Activated gamma-delta T cell treated with anti-CD3 and anti-CD28 coated beads, Interleukin-2, amount 50 U/mL, for 16 hours (primary cell): ENCODE results near the gene IBA57.

Experiments
- DNase-seq: peaks from one replicate; pipeline ENCODE4 v3.0.0-alpha.2; 2020; ENCODE audit warnings: low read depth

The IBA57 gene

DNA sequence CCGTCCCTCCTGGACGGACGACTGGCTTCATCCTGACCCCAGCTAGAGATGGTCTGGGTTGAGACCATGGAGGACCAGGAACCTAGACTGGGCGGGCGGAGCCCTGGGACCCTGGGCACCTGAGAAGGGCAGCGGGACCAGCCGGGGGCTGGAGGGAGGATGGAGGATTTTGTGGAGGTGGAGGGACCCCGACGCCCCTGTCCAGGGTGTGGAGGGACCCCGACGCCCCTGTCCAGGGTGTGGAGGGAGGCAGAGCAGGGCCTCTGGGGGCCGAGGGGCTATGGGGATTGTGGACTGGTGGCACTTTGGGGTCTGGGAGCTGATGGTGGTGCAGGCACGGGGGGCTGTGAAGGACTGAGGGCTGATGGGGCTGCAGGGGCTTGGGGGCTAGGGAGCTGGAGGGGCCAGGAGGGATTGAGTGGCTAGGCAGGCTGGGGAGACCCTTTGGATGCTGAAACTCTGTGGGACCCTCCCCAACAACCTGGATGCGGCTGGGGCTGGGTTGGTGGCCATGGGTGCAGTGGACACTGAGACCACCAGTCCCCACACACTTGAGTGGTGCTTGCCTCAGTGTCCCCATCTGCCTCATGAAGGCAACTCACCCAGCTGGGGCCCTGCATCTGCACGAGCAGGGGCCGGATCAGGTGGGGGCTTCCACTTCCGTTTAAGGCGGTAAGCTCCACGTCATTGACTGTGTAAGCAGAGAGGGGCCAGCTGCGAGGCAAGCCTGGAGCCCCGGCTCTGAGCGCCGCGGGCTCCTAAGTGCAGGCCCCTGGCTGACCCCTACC, 8.5 kb upstream of the IBA57 start:
- DNase-seq: no peak

DNA sequence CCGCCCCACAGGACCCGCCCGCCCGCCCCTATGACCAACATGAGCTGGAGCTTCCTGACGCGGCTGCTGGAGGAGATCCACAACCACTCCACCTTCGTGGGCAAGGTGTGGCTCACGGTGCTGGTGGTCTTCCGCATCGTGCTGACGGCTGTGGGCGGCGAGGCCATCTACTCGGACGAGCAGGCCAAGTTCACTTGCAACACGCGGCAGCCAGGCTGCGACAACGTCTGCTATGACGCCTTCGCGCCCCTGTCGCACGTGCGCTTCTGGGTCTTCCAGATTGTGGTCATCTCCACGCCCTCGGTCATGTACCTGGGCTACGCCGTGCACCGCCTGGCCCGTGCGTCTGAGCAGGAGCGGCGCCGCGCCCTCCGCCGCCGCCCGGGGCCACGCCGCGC, 7.9 kb upstream of the IBA57 start:
- DNase-seq: no peak

GRCh38 chr1:228158151-228159007, 7.2 kb upstream of the IBA57 start:
- no peak for DNase-seq

GRCh38 chr1:228159008-228159665, 6.5 kb upstream of the IBA57 start:
- DNase-seq: no peak

- no peak for DNase-seq
Observed at GRCh38 chr1:228160201-228160761, 5.3 kb upstream of the IBA57 start.

DNA sequence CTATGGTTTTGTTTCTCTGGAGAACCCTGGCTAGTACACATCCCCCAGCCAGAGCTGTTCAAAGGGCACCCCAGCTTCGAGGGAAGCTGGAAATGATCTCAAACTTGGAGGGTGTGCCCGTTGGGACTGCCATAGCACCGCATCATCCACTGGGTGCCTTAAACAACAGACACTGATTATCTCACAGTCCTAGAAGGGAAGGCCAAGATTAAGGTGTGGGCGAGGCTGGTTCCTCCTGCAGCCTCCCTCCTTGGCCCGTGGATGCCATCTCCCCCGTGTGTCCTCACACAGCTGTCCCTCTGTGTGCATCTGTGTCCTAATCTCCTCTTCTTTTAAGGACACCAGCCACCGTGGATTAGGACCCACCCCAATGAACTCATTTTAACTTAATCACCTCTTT, 4.2 kb upstream of the IBA57 start:
- DNase-seq: no peak

DNA sequence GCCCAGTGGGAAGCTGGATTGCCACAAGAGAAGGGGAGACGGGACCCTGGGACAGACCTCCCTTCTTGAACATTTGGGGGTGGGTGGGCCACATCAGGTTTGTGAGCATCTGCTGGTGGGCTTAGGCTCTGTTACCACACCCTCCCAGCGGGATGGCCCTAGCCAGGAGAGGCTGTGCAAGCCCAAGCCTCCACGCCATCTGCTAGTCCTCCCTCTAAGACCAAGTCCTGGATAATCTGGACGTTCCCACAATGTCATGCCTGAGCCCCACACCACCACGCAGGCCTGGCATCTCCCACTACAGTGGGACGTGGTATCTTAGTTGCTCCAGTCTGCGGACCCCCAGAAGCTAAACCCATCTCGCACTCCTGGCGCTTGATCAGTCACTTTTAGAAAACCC, 3.7 kb upstream of the IBA57 start:
- DNase-seq: no peak

DNA sequence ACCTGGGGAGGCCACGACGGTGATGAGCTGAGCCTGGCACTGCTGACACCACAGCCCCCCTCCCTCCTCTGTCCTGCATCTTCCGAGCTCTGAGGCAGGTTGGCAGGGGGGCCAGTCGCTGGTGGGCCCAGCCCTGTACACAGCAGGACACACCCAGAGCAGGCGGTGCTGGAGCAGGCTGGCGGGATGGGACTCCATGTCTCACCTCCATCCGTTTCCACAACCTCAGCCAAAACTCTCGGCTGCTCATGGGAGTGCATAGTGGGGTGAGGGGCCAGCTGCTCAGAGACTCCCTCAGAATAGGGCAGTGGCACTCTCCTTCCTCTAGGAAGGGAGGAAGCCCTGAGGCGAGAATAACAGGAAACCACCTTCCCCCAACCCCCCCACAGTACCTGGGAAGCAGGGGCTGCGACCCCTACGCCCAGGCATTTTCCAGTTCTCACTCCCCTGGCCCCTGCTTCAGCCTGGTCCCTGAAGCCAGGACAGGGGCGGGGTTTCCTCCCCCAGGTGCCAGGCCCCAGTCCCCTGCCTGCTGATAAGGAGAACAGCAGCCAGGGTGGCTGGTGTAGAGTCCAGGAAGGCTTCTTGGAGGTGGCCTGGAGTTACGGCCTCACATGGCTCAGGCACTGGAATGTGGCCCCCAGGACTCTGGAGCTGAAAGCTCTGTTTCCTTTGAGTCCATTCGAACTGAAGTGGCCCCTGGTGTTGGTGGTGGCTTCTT, 3.2 kb upstream of the IBA57 start:
- DNase-seq: no peak

- no peak for DNase-seq
Observed at GRCh38 chr1:228163007-228163753, 2.4 kb upstream of the IBA57 start.

- DNase-seq: no peak
Observed at GRCh38 chr1:228163776-228164519, 1.7 kb upstream of the IBA57 start.

- DNase-seq: no peak
Observed at GRCh38 chr1:228164561-228165371, 838 bp upstream of the IBA57 start.

GRCh38 chr1:228166170-228166936, 749 bp downstream of the IBA57 start:
- DNase-seq: peak; percentile 36

- no peak for DNase-seq
Observed at GRCh38 chr1:228168563-228169270, 3.1 kb downstream of the IBA57 start.

DNA sequence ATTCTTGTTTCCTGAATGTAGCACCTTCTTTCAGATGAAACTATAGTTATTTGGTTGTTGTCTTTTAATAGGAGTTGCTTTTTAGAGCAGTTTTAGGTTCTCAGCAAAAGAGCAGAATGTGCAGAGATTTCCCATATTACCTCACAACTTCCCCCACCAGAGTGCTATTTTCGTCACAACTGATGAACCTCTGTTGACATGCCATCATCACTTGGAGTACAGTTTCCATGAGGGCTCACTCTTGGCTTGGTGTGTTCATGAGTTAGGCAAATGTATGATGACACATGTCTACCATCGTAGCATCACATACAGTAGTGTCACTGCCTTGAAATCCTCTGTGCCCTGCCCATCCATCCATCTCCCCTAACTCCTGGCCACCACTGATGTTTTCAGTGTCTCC, 3.7 kb downstream of the IBA57 start:
- DNase-seq: no peak

DNA sequence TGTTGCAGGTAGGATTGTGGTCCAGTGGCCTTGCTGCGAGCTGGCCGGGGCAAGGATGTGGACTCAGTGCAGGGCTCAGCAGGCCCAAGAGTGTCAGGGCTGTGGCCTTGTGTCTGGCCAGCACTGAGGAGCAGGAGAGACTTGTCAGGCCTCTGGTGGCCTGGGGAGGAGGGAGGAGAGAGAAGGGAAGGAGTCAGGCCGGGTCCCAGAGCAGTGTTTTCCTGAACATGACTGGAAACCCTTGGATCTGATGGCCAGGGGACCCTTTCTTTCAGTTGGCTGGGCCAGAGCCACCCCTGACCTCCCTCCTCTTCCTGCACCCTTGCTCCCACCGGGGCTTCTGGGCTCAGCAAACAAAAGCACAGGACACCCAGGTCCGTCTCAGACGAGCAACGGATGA, 5.1 kb downstream of the IBA57 start:
- no peak for DNase-seq

DNA sequence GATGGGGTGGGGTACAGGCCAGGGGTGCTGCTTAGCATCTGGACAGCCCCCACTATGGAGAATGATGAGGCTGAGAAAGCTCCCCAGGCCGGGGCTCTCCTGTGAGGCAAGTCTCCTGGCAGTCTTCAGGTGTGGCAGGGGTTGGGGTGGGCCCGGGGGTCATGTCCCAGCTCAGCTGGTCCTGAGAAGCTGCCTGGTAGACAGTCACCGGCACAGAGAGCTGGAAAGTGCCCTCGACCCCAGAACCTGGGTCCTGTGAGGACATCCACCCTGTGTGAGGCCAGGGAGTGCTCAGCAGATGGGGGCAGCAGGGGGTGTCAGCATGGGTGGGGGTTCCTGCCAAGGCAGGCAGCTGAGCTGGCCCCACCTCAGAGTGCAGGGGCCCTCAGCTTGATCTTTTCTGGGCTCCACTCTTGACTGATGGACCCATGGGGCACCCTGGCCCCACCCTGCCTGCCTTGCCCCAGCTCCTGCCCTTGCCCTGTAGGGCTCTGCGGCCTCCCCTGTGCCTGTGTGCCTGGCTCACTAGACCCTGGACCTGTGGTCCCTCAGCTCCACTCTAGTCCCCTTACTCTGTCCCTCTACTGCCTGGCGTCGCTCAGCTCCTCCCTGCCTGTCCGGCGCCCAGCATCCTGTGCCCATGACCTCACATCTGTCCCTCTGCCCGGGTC, 5.8 kb downstream of the IBA57 start:
- no peak for DNase-seq
